ENCODE results near the gene PSD2.

PSD2 gene

GRCh38 chr5:139884734-139885133 lies 89.1 kb downstream of the PSD2 start:
- no peak for DNase-seq

GRCh38 chr5:139885172-139885856 lies 89.7 kb downstream of the PSD2 start:
- no peak for DNase-seq

GRCh38 chr5:139885857-139886208 lies 90.2 kb downstream of the PSD2 start:
- no peak for DNase-seq

- no peak for DNase-seq
These were observed 90.6 kb downstream of the PSD2 start for GRCh38 chr5:139886213-139886612.

GRCh38 chr5:139888370-139888769 lies 92.8 kb downstream of the PSD2 start:
- DNase-seq, result no peak

- DNase-seq, result no peak
These were observed 93.8 kb downstream of the PSD2 start for GRCh38 chr5:139889410-139889809.

- DNase-seq, result no peak
These were observed 98.3 kb downstream of the PSD2 start for GRCh38 chr5:139893873-139894272.

Measured in CD4-positive, alpha-beta T cell treated with Interleukin-12 subunit alpha and Interleukin-12 subunit beta, for 1 hour (primary cell).